HEK293 (cell line): ENCODE results near the gene TDP1.
"Not testable (repeated sequence)": the region's sequence is repeated elsewhere in the genome, so short reads cannot be mapped to it uniquely, and the experiment has no call there.

ENCODE experiments used
- CTCF ChIA-PET: fragments of 350-600 bp; formaldehyde crosslinking; extraction: SDS; loops from one replicate; lab custom pipeline; 2021; ENCODE audit warnings: antibody characterized with exemption; lab: Yijun Ruan, JAX
- POLR2A ChIA-PET: fragments of 300-600 bp; formaldehyde crosslinking; extraction: SDS; loops from one replicate; lab custom pipeline; 2020; ENCODE audit warnings: antibody characterized with exemption, inconsistent platforms; lab: Yijun Ruan, JAX
- H3K27ac ChIP-seq: fragments of 200-500 bp; sonication (Bioruptor generic); 2 replicates; pipeline ENCODE4 v1.5.1; 2014; ENCODE audit warnings: low read depth, low read length, control low read depth, inconsistent platforms; ENCODE audit errors: extremely low read depth
- H3K36me3 ChIP-seq, 2 experiments: fragments of 200-500 bp in 1 of 2; sonication (Bioruptor generic) in 1 of 2; 1 replicate in 1 of 2; 2 replicates in 1 of 2; pipeline ENCODE4 v1.5.1; 2014 to 2017; ENCODE audit warnings: inconsistent platforms in 2 of 2, low read length in 2 of 2; ENCODE audit not compliant: control insufficient read depth in 2 of 2, insufficient read depth in 1 of 2
- H3K4me1 ChIP-seq: fragments of 200-500 bp; sonication (Bioruptor generic); 2 replicates; pipeline ENCODE4 v1.5.1; 2014; ENCODE audit warnings: mild to moderate bottlenecking, low read length, inconsistent platforms; ENCODE audit not compliant: control insufficient read depth, insufficient read depth
- H3K4me3 ChIP-seq: 2 replicates; pipeline ENCODE4 v1.5.1; 2011; ENCODE audit warnings: low read depth, mild to moderate bottlenecking, control low read depth, low read length, moderate library complexity
- H3K9me3 ChIP-seq: fragments of 200-500 bp; sonication (Bioruptor generic); 2 replicates; pipeline ENCODE4 v1.5.1; 2014; ENCODE audit warnings: low read depth, low read length, inconsistent platforms; ENCODE audit not compliant: control insufficient read depth, insufficient read depth
- GLI4 ChIP-seq: fragments of 450-650 bp; formaldehyde crosslinking; IDR thresholded peaks from 2 replicates; pipeline ENCODE4 v1.5.1; 2016; ENCODE audit warnings: missing biosample characterization, missing genetic modification characterization
- GLIS2 ChIP-seq: fragments of 450-650 bp; formaldehyde crosslinking; IDR thresholded peaks from 2 replicates; pipeline ENCODE4 v1.5.1; 2016; ENCODE audit warnings: missing biosample characterization, missing genetic modification characterization
- KLF16 ChIP-seq: fragments of 450-650 bp; formaldehyde crosslinking; IDR thresholded peaks from 2 replicates; pipeline ENCODE4 v1.5.1; 2017; ENCODE audit warnings: missing biosample characterization, missing genetic modification characterization
- MZF1 ChIP-seq: fragments of 450-650 bp; formaldehyde crosslinking; IDR thresholded peaks from 2 replicates; pipeline ENCODE4 v1.5.1; 2017; ENCODE audit warnings: missing biosample characterization, missing genetic modification characterization, borderline replicate concordance
- PRDM1 ChIP-seq: fragments of 450-650 bp; formaldehyde crosslinking; IDR thresholded peaks from 2 replicates; pipeline ENCODE4; 2016; ENCODE audit warnings: missing biosample characterization, missing genetic modification characterization
- SP2 ChIP-seq: fragments of 450-650 bp; formaldehyde crosslinking; IDR thresholded peaks from 2 replicates; pipeline ENCODE4 v1.5.1; 2016; ENCODE audit warnings: missing biosample characterization, missing genetic modification characterization
- YY2 ChIP-seq: fragments of 450-650 bp; formaldehyde crosslinking; IDR thresholded peaks from 2 replicates; pipeline ENCODE4 v1.5.1; 2016; ENCODE audit warnings: missing biosample characterization, missing genetic modification characterization
- ZBTB8A ChIP-seq: fragments of 450-650 bp; formaldehyde crosslinking; IDR thresholded peaks from 2 replicates; pipeline ENCODE4 v1.5.1; 2016; ENCODE audit warnings: missing biosample characterization, missing genetic modification characterization
- ZFP37 ChIP-seq: fragments of 450-650 bp; formaldehyde crosslinking; IDR thresholded peaks from 2 replicates; pipeline ENCODE4 v1.5.1; 2016; ENCODE audit warnings: missing biosample characterization, missing genetic modification characterization
- ZIC2 ChIP-seq: fragments of 450-650 bp; formaldehyde crosslinking; IDR thresholded peaks from 2 replicates; pipeline ENCODE4 v1.5.1; 2016; ENCODE audit warnings: missing biosample characterization, missing genetic modification characterization
- ZNF138 ChIP-seq: fragments of 450-650 bp; formaldehyde crosslinking; IDR thresholded peaks from 2 replicates; pipeline ENCODE4 v1.5.1; 2016; ENCODE audit warnings: missing biosample characterization, missing genetic modification characterization, borderline replicate concordance
- ZNF140 ChIP-seq: fragments of 450-650 bp; formaldehyde crosslinking; IDR thresholded peaks from 2 replicates; pipeline ENCODE4 v1.5.1; 2016; ENCODE audit warnings: missing biosample characterization, missing genetic modification characterization
- ZNF146 ChIP-seq: fragments of 450-650 bp; formaldehyde crosslinking; IDR thresholded peaks from 2 replicates; pipeline ENCODE4 v1.5.1; 2016; ENCODE audit warnings: missing biosample characterization, missing genetic modification characterization
- ZNF223 ChIP-seq: fragments of 450-650 bp; formaldehyde crosslinking; IDR thresholded peaks from 2 replicates; pipeline ENCODE4 v1.5.1; 2016; ENCODE audit warnings: missing biosample characterization, missing genetic modification characterization
- ZNF555 ChIP-seq: fragments of 450-650 bp; formaldehyde crosslinking; conservative IDR thresholded peaks from 2 replicates; pipeline ENCODE4 v1.5.1; 2017; ENCODE audit warnings: missing biosample characterization, mild to moderate bottlenecking, missing genetic modification characterization, inconsistent platforms
- ZNF560 ChIP-seq: fragments of 450-650 bp; formaldehyde crosslinking; IDR thresholded peaks from 2 replicates; pipeline ENCODE4 v1.5.1; 2017; ENCODE audit warnings: missing biosample characterization, missing genetic modification characterization, borderline replicate concordance
- ZNF561 ChIP-seq: fragments of 450-650 bp; IDR thresholded peaks from 2 replicates; pipeline ENCODE4 v1.5.1; 2018; ENCODE audit warnings: missing biosample characterization, missing genetic modification characterization, borderline replicate concordance
- ZNF660 ChIP-seq: fragments of 450-650 bp; IDR thresholded peaks from 2 replicates; pipeline ENCODE4 v1.5.1; 2018; ENCODE audit warnings: missing biosample characterization, mild to moderate bottlenecking, missing genetic modification characterization
- ZNF707 ChIP-seq: fragments of 450-650 bp; formaldehyde crosslinking; IDR thresholded peaks from 2 replicates; pipeline ENCODE4 v1.5.1; 2016; ENCODE audit warnings: missing biosample characterization, missing genetic modification characterization
- ZNF837 ChIP-seq: fragments of 450-650 bp; formaldehyde crosslinking; IDR thresholded peaks from 2 replicates; pipeline ENCODE4 v1.5.1; 2016; ENCODE audit warnings: missing biosample characterization, missing genetic modification characterization
- TF ChIP-seq, protein P1 (sequence below): fragments of 450-650 bp; formaldehyde crosslinking; IDR thresholded peaks from 2 replicates; pipeline ENCODE4 v1.5.1; 2016; ENCODE audit warnings: missing biosample characterization, missing genetic modification characterization
- TF ChIP-seq, protein P2 (sequence below): fragments of 450-650 bp; formaldehyde crosslinking; IDR thresholded peaks from 2 replicates; pipeline ENCODE4 v1.5.1; 2017; ENCODE audit warnings: missing biosample characterization, missing genetic modification characterization
- TF ChIP-seq, protein P3 (sequence below): fragments of 450-650 bp; formaldehyde crosslinking; IDR thresholded peaks from 2 replicates; pipeline ENCODE4 v1.5.1; 2016; ENCODE audit warnings: missing biosample characterization, missing genetic modification characterization
- TF ChIP-seq, protein P4 (sequence below): fragments of 450-650 bp; formaldehyde crosslinking; IDR thresholded peaks from 2 replicates; pipeline ENCODE4 v1.5.1; 2016; ENCODE audit warnings: missing biosample characterization, missing genetic modification characterization
- TF ChIP-seq, protein P5 (sequence below): fragments of 450-650 bp; formaldehyde crosslinking; IDR thresholded peaks from 2 replicates; pipeline ENCODE4 v1.5.1; 2017; ENCODE audit warnings: missing biosample characterization, mild to moderate bottlenecking, missing genetic modification characterization, moderate library complexity

TDP1 gene

DNA sequence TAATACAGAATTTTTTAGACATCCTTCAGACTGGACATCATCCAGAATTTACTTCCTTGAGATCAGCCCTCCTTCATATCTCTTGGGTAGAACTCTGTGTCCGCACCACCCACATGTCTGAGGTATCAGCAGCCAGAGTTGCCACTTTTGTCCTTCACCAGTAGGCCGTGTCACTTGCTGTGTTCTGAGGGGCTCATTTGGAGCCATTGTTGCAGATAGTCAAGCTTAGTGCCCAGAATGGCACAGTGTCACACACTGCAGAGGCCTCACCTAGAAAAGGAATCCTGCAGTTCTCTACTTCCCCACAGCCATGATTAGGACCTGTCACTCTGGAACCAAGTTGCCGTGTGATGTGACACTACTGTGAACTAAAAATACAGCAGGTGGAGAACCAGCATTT, 69.2 kb downstream of the TDP1 start:
- TF ChIP-seq ZNF223 (tag by site-specific recombination) (no peak), GLI4 (tag by site-specific recombination) (no peak), YY2 (tag by site-specific recombination) (no peak), ZBTB8A (tag by site-specific recombination) (no peak), ZNF555 (tag by site-specific recombination) (no peak), ZNF560 (tag by site-specific recombination) (no peak), ZIC2 (tag by site-specific recombination) (no peak), KLF16 (tag by site-specific recombination) (no peak), ZFP37 (tag by site-specific recombination) (no peak), ZNF660 (tag by site-specific recombination) (no peak), ZNF561 (tag by site-specific recombination) (no peak)
- TF ChIP-seq, protein P1, sequence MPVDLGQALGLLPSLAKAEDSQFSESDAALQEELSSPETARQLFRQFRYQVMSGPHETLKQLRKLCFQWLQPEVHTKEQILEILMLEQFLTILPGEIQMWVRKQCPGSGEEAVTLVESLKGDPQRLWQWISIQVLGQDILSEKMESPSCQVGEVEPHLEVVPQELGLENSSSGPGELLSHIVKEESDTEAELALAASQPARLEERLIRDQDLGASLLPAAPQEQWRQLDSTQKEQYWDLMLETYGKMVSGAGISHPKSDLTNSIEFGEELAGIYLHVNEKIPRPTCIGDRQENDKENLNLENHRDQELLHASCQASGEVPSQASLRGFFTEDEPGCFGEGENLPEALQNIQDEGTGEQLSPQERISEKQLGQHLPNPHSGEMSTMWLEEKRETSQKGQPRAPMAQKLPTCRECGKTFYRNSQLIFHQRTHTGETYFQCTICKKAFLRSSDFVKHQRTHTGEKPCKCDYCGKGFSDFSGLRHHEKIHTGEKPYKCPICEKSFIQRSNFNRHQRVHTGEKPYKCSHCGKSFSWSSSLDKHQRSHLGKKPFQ (tag by site-specific recombination): no peak
- Histone ChIP-seq H3K36me3 (peaks cover 17 to 64% of the 10 kb centered on the region in 2 experiments), H3K4me3 (no peak overlapping the region), H3K27ac (no peak overlapping the region), H3K9me3 (no peaks in the 10 kb centered on the region), H3K4me1 (no peaks in the 10 kb centered on the region)
- POLR2A ChIA-PET: no interaction called here
- CTCF ChIA-PET: no interaction called here

DNA sequence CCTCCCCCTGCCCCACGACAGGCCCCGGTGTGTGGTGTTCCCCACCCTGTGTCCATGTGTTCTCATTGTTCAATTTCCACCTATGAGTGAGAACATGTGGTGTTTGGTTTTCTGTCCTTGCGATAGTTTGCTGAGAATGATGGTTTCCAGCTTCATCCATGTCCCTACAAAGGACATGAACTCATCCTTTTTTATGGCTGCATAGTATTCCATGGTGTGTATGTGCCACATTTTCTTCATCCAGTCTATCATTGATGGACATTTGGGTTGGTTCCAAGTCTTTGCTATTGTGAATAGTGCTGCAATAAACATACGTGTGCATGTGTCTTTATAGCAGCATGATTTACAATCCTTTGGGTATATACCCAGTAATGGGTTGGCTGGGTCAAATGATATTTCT, 70.9 kb downstream of the TDP1 start:
- H3K36me3 ChIP-seq: peaks cover 16 to 64% of the 10 kb centered on the region in 2 experiments
- TF ChIP-seq ZNF146 (tag by site-specific recombination): peak; percentile 96
- H3K9me3 ChIP-seq, H3K4me3 ChIP-seq, H3K4me1 ChIP-seq, CTCF ChIA-PET, POLR2A ChIA-PET, H3K27ac ChIP-seq: not testable (repeated sequence)

DNA sequence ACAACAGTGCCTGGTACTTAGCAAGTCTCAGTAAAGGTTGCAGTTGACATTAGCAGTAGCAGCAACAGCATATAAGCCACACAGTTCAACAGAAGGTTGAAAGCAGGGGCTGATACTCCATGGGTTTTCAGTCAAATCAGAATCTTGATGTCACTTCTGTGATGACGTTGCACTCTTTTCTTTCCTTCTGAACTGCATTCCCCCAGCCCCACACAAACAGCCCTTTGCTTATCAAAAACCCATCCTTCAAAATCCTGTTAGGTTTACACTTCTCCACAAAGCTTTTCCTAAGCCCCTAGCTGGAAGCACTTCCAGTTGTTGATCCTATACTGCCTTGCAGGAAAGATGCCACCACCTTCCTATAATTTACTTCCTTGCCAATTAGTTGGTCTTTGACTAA, 72.1 kb downstream of the TDP1 start:
- Histone ChIP-seq H3K27ac (no peak overlapping the region), H3K4me1 (no peaks in the 10 kb centered on the region), H3K36me3 (peaks cover 19 to 62% of the 10 kb centered on the region in 2 experiments; a peak in 2 of 3 replicates), H3K9me3 (no peaks in the 10 kb centered on the region), H3K4me3 (no peak overlapping the region)
- POLR2A ChIA-PET: no interaction called here
- CTCF ChIA-PET: interaction anchor here (0.7 kb wide), 1 partner anchor 55 kb away, joined by 3 read pairs; no protein-coding TSS in a partner anchor
- TF ChIP-seq MZF1 (tag by site-specific recombination): no peak
- TF ChIP-seq, protein P2, sequence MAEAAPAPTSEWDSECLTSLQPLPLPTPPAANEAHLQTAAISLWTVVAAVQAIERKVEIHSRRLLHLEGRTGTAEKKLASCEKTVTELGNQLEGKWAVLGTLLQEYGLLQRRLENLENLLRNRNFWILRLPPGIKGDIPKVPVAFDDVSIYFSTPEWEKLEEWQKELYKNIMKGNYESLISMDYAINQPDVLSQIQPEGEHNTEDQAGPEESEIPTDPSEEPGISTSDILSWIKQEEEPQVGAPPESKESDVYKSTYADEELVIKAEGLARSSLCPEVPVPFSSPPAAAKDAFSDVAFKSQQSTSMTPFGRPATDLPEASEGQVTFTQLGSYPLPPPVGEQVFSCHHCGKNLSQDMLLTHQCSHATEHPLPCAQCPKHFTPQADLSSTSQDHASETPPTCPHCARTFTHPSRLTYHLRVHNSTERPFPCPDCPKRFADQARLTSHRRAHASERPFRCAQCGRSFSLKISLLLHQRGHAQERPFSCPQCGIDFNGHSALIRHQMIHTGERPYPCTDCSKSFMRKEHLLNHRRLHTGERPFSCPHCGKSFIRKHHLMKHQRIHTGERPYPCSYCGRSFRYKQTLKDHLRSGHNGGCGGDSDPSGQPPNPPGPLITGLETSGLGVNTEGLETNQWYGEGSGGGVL (tag by site-specific recombination): no peak
- TF ChIP-seq ZNF138: no peak
- no peak for TF ChIP-seq PRDM1
- TF ChIP-seq, protein P3, sequence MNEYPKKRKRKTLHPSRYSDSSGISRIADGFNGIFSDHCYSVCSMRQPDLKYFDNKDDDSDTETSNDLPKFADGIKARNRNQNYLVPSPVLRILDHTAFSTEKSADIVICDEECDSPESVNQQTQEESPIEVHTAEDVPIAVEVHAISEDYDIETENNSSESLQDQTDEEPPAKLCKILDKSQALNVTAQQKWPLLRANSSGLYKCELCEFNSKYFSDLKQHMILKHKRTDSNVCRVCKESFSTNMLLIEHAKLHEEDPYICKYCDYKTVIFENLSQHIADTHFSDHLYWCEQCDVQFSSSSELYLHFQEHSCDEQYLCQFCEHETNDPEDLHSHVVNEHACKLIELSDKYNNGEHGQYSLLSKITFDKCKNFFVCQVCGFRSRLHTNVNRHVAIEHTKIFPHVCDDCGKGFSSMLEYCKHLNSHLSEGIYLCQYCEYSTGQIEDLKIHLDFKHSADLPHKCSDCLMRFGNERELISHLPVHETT (tag by site-specific recombination): no peak
- TF ChIP-seq ZNF837: no peak
- TF ChIP-seq ZBTB8A (tag by site-specific recombination): no peak
- TF ChIP-seq, protein P4, sequence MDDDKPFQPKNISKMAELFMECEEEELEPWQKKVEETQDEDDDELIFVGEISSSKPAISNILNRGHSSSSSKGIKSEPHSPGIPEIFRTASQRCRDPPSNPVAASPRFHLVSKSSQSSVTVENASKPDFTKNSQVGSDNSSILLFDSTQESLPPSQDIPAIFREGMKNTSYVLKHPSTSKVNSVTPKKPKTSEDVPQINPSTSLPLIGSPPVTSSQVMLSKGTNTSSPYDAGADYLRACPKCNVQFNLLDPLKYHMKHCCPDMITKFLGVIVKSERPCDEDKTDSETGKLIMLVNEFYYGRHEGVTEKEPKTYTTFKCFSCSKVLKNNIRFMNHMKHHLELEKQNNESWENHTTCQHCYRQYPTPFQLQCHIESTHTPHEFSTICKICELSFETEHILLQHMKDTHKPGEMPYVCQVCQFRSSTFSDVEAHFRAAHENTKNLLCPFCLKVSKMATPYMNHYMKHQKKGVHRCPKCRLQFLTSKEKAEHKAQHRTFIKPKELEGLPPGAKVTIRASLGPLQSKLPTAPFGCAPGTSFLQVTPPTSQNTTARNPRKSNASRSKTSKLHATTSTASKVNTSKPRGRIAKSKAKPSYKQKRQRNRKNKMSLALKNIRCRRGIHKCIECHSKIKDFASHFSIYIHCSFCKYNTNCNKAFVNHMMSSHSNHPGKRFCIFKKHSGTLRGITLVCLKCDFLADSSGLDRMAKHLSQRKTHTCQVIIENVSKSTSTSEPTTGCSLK (tag by site-specific recombination): no peak
- TF ChIP-seq SP2 (tag by site-specific recombination): no peak
- TF ChIP-seq ZNF707: no peak
- TF ChIP-seq, protein P5, sequence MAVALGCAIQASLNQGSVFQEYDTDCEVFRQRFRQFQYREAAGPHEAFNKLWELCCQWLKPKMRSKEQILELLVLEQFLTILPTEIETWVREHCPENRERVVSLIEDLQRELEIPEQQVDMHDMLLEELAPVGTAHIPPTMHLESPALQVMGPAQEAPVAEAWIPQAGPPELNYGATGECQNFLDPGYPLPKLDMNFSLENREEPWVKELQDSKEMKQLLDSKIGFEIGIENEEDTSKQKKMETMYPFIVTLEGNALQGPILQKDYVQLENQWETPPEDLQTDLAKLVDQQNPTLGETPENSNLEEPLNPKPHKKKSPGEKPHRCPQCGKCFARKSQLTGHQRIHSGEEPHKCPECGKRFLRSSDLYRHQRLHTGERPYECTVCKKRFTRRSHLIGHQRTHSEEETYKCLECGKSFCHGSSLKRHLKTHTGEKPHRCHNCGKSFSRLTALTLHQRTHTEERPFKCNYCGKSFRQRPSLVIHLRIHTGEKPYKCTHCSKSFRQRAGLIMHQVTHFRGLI: no peak
- no peak for TF ChIP-seq ZNF140 (tag by site-specific recombination)
- no peak for TF ChIP-seq ZNF555 (tag by site-specific recombination)
- no peak for TF ChIP-seq GLIS2
